HG03342 (cell line): ENCODE data around the gene SETDB2.
A peak's percentile ranks its signal among the peaks of the same experiment; 100 is the strongest.
"Not testable (repeated sequence)": the region's sequence is repeated elsewhere in the genome, so short reads cannot be mapped to it uniquely, and the experiment has no call there.

ENCODE experiments used
- ATAC-seq: cut with Tn5 transposase; IDR thresholded peaks from one replicate; pipeline ENCODE4 v1.9.1; 2021; ENCODE audit warnings: mild to moderate bottlenecking, moderate library complexity; ENCODE audit not compliant: unreplicated experiment

SETDB2 gene

DNA sequence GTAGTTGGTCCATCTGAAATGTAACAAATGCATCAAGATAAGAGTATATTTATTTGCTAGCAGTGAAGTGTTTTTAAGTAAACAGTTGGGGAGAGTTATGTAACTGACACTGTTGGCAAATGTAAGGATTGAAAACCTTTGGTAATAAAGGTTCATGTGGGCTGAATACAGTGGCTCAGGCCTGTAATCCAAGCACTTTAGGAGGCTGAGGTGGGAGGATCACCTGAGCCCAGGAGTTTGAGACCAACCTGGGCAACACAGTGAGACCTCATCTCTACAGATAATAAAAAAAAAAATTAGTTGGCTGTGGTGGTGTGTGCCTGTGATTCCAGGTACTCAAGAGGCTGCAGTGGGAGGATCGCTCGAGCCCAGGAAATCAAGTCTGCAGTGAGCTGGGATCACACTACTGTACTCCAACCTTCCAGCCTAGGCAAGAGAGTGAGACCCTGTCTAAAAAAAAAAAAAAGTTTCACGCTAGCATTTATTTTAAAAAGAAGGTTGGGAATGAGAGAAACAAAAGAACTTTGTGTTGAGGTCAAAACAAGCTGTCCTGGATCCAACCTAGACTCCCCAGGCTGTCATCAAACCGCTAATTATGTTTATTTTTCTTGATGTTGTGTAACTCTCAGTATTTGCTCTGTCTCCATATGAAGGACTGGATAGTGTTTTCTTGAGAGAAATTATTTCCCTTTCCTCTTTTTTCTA, 20.7 kb downstream of the SETDB2 start:
- ATAC-seq, result no peak

- ATAC-seq, result no peak
These were observed 22.3 kb downstream of the SETDB2 start for GRCh38 chr13:49466292-49466838.

DNA sequence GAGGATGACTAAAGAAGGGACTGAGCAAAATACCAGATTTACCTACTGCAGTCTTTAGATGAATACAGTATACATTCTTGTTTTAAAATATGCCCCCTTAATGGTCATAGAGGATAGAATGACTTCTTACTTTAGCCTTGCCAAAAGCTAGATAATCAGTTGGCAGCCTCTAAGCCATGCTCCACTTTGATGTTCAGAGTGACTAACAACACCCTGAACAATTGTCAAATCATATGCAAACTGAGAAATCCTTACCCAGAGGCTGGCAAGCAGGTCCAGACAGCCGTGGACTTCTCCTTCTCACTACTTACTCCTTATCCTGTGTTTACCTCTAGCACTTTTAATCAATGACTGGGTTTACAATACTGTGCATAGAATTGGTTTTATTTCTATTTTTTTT, 28.1 kb downstream of the SETDB2 start:
- no peak for ATAC-seq

DNA sequence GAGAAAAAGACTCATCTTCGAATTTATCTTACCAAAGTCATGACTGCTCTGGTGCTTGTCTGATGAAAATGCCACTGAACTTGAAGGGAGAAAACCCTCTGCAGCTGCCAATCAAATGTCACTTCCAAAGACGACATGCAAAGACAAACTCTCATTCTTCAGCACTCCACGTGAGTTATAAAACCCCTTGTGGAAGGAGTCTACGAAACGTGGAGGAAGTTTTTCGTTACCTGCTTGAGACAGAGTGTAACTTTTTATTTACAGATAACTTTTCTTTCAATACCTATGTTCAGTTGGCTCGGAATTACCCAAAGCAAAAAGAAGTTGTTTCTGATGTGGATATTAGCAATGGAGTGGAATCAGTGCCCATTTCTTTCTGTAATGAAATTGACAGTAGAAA, 32.5 kb downstream of the SETDB2 start:
- ATAC-seq, result no peak

- ATAC-seq, result no peak
These were observed 37.7 kb downstream of the SETDB2 start for GRCh38 chr13:49481788-49482187.

DNA sequence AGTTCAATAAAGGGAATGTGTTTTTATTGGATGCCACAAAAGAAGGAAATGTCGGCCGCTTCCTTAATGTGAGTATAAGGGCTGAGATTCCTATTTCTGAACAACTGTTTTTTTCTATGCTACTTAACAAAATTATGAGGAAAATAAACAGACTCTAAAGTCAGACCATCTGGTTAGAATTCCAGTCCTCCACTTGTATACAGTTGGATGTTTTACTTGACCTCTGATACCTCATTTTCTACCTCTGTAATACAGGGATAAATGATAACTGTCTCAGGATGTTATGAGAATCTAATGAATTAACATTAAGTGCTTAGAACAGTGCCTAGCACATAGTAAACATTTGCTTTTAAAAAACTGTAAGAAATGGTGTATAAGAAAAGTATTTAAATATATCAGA, 44.5 kb downstream of the SETDB2 start:
- ATAC-seq, result no peak

DNA sequence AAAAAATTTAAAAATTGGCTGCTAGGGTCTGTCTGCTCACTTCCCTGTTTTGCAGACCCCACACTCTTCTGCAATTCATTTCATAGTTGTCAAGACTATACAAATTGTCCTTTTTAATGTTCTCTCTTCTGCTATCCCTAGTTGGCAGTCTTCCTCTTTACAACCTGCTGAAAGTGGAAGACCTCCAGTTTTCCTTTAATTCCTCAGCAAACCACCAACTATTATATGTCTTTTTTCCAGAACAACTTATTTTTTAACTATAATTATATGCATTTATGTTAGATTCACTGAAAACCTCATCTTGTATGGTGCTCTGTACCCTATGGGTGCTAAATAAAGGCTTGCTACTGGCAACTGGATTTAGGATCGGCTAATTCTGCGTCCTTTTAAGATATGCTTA, 50.6 kb downstream of the SETDB2 start:
- no peak for ATAC-seq

- ATAC-seq, result peak; percentile 78
These were observed 52.0 kb downstream of the SETDB2 start, which contains the start of gene PHF11 for GRCh38 chr13:49495783-49496762. Gene PHF11 (plus strand): TSS chr13:49495953. CDS start chr13:49496002, 49 bp downstream.

DNA sequence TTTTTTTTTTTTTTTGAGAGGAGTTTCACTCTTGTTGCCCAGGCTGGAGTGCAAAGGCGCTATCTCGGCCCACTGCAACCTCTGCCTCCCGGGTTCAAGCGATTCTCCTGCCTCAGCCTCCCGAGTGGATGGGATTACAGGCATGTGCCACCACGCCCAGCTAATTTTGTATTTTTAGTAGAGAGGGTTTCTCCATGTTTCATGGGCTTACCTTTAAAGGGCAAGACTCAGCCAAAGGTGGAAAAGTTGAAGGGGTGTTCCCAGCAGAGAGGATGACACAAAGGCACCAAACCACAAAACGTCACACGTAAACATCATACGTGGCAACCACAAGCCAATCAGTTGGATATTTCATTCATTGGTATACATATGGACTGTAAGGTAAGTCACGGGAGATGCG, 52.8 kb downstream of the SETDB2 start:
- not testable (repeated sequence) for ATAC-seq

DNA sequence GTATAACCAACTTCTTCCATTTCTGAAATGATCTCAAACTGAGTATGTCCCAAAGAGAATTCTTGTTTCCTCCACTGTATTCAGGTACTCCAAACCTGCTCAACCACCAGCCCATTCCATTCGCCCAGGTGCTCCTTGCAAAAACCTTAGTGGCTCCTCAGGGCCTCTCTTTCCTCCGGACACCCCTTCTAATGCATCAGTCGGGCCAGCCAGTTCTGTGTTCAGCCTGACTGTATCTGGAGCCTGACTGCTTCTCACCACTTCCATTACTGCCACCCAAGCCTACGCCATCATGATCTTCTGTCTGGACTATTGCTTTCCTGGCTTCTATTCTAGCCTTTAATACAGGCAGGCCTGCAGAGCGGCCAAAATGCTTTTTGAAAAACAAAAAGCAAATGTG, 53.2 kb downstream of the SETDB2 start:
- ATAC-seq, result no peak

DNA sequence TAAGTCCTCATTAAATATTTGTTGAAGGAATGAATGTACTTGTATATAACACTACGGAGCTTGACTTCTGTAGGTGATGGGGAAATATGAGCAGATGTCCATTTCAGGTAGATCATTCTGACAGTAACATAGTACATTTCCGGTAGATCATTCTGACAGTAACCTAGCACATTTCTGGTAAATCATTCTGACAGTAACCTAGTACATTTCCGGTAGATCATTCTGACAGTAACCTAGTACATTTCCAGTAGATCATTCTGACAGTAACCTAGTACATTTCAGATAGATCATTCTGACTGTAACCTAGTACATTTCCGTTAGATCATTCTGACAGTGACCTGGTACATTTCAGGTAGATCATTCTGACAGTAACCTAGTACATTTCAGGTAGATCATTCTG, 54.1 kb downstream of the SETDB2 start:
- no peak for ATAC-seq

GRCh38 chr13:49499889-49500660, 56.0 kb downstream of the SETDB2 start:
- ATAC-seq, result no peak

GRCh38 chr13:49502954-49503353, 58.9 kb downstream of the SETDB2 start:
- no peak for ATAC-seq

DNA sequence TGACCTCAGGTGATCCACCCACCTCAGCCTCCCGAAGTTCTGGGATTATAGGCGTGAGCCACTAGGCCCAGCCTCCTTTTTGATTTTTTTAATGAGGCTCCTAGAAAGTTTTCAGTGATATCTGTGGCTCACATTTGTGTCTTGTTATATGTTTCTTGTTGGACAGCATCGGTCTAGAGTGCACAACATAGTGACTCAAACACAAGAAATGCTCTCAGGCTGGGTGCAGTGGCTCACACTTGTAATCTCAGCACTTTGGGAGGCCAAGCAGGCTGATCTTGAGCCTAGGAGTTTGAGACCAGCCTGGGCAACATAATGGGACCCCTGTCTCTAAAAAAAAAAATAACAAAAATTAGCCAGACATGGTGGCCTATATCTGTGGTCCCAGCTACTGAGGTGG, 59.9 kb downstream of the SETDB2 start:
- ATAC-seq, result no peak

DNA sequence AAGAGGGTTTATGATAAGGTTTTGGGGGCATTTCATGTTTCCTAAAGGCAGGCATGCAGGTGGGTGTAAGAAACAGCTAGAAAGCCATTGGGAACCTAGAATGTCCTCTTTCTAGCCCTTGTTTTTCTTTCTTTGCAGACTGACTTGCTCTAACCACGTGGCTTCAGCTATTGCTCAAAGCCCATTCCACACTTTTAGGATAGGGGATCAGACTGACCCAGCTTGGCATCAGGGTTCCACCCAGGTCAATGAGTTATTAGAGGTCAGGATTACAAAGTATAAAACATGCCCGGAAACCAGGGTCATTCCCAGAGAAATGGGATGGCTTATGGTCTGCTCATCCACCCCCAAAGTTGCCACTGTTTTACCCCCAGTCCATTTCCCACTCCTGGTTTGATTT, 68.5 kb downstream of the SETDB2 start:
- ATAC-seq, result no peak

- no peak for ATAC-seq
These were observed 72.4 kb downstream of the SETDB2 start for GRCh38 chr13:49516467-49516866.

DNA sequence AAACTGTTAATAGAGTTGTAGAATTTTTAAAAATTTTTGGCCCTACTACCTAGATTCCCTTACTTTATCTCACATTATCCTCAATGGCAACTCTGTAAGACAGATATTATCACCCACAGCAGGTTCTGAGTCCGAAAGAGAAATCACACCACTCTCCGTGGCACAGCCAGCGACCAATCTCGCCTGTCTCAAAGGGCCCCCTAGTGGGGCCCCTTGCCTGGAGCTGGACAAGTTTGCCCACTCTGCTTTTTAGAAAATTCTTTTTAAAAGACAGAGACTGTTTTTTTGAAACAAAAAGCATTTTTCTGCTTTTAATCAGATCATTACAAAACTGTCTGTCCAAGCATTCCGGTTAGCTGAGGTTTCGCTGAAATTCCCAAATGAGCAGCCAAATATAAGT, 73.4 kb downstream of the SETDB2 start:
- no peak for ATAC-seq

DNA sequence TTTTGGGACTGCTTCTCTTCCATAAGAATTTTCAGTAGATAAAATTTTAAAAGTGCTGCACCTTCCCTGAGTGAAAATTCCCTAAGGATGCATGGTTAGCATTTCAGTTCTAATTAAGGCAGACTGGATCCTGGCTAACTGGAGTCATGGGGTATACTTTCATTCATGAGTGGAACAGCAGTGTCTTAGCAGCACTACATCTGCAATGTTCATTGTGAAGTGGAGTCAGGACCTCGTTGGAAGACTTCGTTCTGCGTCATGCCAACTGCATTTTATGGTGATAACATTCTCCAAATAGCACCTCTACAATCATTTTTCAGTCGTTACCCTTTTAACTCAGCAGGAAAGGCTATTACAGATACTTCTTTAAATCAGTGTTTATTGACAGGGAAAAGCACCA, 77.2 kb downstream of the SETDB2 start:
- no peak for ATAC-seq

DNA sequence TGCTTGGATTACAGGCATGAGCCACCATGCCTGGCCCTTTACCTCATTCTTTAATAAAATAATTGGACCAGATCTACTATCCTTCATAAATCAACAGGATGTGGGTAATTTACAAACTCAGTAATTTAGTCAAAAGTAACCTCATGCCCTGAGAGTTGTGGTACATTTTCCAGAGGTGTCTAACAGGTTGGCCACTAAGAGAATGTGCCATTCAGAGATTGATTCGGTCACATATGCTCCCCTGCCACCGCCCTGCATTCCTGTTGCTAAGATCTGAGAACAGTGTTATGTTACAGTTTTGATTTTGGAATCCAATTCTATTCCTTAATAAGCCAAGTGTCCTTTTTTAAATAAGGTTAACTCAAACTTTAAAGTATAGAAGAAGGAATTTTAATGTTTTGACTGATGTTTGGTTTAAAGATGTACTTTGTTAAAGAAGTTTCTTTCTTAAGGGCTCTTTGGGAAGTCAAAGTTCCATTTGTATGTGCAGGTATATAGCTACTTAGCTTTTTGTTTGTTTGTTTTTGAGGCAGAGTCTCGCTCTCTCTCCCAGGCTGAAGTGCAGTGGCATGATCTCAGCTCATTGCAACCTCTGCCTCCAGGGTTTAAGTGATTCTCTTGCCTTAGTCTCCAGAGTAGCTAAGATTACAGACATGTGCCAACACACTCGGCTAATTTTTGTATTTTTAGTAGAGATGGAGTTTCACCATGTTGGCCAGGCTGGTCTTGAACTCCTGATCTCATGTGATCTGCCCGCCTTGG, 80.8 kb downstream of the SETDB2 start:
- ATAC-seq, result no peak

GRCh38 chr13:49527123-49527522, 83.0 kb downstream of the SETDB2 start:
- no peak for ATAC-seq
